Measurements from ENCODE around the gene TOMM20.

DNA sequence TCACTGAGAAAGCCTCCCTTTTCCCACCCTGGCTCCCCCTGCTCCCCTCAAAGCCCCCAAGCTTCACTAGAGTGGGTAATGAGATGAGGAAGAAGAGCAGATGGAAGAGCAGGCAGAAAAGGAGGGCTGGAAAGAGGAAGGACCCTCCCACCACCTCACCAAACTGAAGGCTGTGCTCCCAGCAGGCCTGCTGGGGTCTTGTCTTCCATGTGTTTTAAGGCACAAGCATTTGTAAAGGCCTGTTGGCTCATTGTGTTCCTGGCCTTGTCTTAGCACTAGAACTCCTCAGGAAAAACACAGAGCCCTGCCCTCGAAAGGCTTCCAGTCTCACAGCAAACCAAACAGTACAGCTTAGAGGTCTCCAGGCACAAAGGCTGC is 51.5 kb downstream of the TOMM20 start:
- TF ChIP-seq, protein P1, sequence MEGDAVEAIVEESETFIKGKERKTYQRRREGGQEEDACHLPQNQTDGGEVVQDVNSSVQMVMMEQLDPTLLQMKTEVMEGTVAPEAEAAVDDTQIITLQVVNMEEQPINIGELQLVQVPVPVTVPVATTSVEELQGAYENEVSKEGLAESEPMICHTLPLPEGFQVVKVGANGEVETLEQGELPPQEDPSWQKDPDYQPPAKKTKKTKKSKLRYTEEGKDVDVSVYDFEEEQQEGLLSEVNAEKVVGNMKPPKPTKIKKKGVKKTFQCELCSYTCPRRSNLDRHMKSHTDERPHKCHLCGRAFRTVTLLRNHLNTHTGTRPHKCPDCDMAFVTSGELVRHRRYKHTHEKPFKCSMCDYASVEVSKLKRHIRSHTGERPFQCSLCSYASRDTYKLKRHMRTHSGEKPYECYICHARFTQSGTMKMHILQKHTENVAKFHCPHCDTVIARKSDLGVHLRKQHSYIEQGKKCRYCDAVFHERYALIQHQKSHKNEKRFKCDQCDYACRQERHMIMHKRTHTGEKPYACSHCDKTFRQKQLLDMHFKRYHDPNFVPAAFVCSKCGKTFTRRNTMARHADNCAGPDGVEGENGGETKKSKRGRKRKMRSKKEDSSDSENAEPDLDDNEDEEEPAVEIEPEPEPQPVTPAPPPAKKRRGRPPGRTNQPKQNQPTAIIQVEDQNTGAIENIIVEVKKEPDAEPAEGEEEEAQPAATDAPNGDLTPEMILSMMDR (IDR thresholded peaks at IDR 0.05): no peak
- no peak for TF ChIP-seq POLR2AphosphoS5 (IDR thresholded peaks at IDR 0.05)
